ENCODE data around the gene DDC. TPM values are rescaled to one million over a fixed set of nuclear protein-coding genes. Genes with fewer than 3 reads are reported as not detected.

DDC gene
- total and polyA plus RNA-seq, 4 donors: 27.2 to 74.9 (median 58.6) TPM

- Histone ChIP-seq H3K27ac (ENCODE audit: low read depth in 1 of 2, low read length in 2 of 2) (no peak overlapping the region), H3K36me3 (ENCODE audit: control insufficient read depth in 4 of 4, insufficient read depth in 3 of 4, low read depth in 1 of 4, low read length in 3 of 4) (no peaks in the 10 kb centered on the region), H3K27me3 (ENCODE audit: control insufficient read depth in 4 of 4, insufficient read depth in 4 of 4, low read length in 3 of 4) (no peaks in the 10 kb centered on the region), H3K4me1 (ENCODE audit: control insufficient read depth in 4 of 4, insufficient read depth in 4 of 4, low read length in 3 of 4) (no peaks in the 10 kb centered on the region), H3K4me3 (ENCODE audit: low read depth in 1 of 3, low read length in 3 of 3) (no peak overlapping the region), H3K9ac (ENCODE audit: low read depth in 1 of 2, low read length in 2 of 2) (no peak overlapping the region), H3K9me3 (ENCODE audit: control insufficient read depth in 4 of 4, low read length in 3 of 4) (no peaks in the 10 kb centered on the region)
- 62% methylated on average over 7 of the region's 7 CpGs for WGBS
- TF ChIP-seq ATF3 (IDR thresholded peaks at IDR 0.05) (no peak), CTCF (IDR thresholded peaks at IDR 0.05; ENCODE audit: low read depth, low read length, missing input control) (no peak), FOXA2 (IDR thresholded peaks at IDR 0.05) (no peak), REST (IDR thresholded peaks at IDR 0.05) (no peak), GABPA (IDR thresholded peaks at IDR 0.05 in 1 of 2, conservative IDR thresholded peaks at IDR 0.05 in 1 of 2) (no peak), HNF4A (conservative IDR thresholded peaks at IDR 0.05) (no peak), SP1 (IDR thresholded peaks at IDR 0.05) (no peak), MAX (IDR thresholded peaks at IDR 0.05) (no peak), ZBTB33 (IDR thresholded peaks at IDR 0.05) (no peak), RAD21 (IDR thresholded peaks at IDR 0.05) (no peak), EGR1 (IDR thresholded peaks at IDR 0.05; ENCODE audit: low read depth in 2 of 2) (no peak), YY1 (IDR thresholded peaks at IDR 0.05) (no peak), NR2F2 (IDR thresholded peaks at IDR 0.05) (no peak), JUND (IDR thresholded peaks at IDR 0.05) (no peak), TAF1 (conservative IDR thresholded peaks at IDR 0.05) (no peak), RXRA (IDR thresholded peaks at IDR 0.05) (no peak), HNF4G (IDR thresholded peaks at IDR 0.05) (no peak), FOXA1 (IDR thresholded peaks at IDR 0.05) (no peak)
- no peak for DNase-seq (ENCODE audit: low spot score)
Observed at GRCh38 chr7:50416527-50417182, 148.6 kb downstream of the DDC start.
